ENCODE data around the gene KRTAP4-6.
"Not testable (repeated sequence)": the region's sequence is repeated elsewhere in the genome, so short reads cannot be mapped to it uniquely, and the experiment has no call there.

The KRTAP4-6 gene

GRCh38 chr17:41140360-41141131 is at the start of gene KRTAP4-6:
Gene KRTAP4-6 (minus strand): TSS chr17:41140544. CDS start chr17:41140487, 57 bp downstream.
- peak; percentile 39 for DNase-seq (ENCODE audit: low spot score)

- not testable (repeated sequence) for DNase-seq (ENCODE audit: low spot score)
Measured at GRCh38 chr17:41189837-41190318, 49.5 kb upstream of the KRTAP4-6 start, which contains the start of gene KRTAP9-1. Gene KRTAP9-1 (plus strand): TSS chr17:41189887. CDS start chr17:41189887, 0 bp downstream.

- DNase-seq (ENCODE audit: low spot score) = no peak
Measured at GRCh38 chr17:41186872-41187271, 46.5 kb upstream of the KRTAP4-6 start.

GRCh38 chr17:41185001-41185400 is 44.7 kb upstream of the KRTAP4-6 start:
- no peak for DNase-seq (ENCODE audit: low spot score)

- DNase-seq (ENCODE audit: low spot score) = no peak
Measured at GRCh38 chr17:41184480-41184961, 44.2 kb upstream of the KRTAP4-6 start, which contains the start of gene KRTAP4-1. Gene KRTAP4-1 (minus strand): TSS chr17:41184911. CDS start chr17:41184854, 57 bp downstream.

- no peak for DNase-seq (ENCODE audit: low spot score)
Measured at GRCh38 chr17:41178843-41179616, 38.7 kb upstream of the KRTAP4-6 start.

GRCh38 chr17:41178341-41178740 is 38.0 kb upstream of the KRTAP4-6 start:
- no peak for DNase-seq (ENCODE audit: low spot score)

- DNase-seq (ENCODE audit: low spot score) = no peak
Measured at GRCh38 chr17:41177727-41178271, 37.5 kb upstream of the KRTAP4-6 start, which contains the start of gene KRTAP4-2. Gene KRTAP4-2 (minus strand): TSS chr17:41178221. CDS start chr17:41178164, 57 bp downstream.

GRCh38 chr17:41176744-41177387 is 36.5 kb upstream of the KRTAP4-6 start:
- no peak for DNase-seq (ENCODE audit: low spot score)

GRCh38 chr17:41171886-41172285 is 31.5 kb upstream of the KRTAP4-6 start:
- no peak for DNase-seq (ENCODE audit: low spot score)

GRCh38 chr17:41168121-41168520 is 27.8 kb upstream of the KRTAP4-6 start, which contains the start of gene KRTAP4-3:
Gene KRTAP4-3 (minus strand): TSS chr17:41168221. CDS start chr17:41168172, 49 bp downstream.
- DNase-seq (ENCODE audit: low spot score) = no peak

- no peak for DNase-seq (ENCODE audit: low spot score)
Measured at GRCh38 chr17:41167561-41167960, 27.2 kb upstream of the KRTAP4-6 start.

GRCh38 chr17:41163828-41164227 is 23.5 kb upstream of the KRTAP4-6 start:
- no peak for DNase-seq (ENCODE audit: low spot score)

GRCh38 chr17:41160648-41161047 is 20.3 kb upstream of the KRTAP4-6 start, which contains the start of gene KRTAP4-4:
Gene KRTAP4-4 (minus strand): TSS chr17:41160748. CDS start chr17:41160691, 57 bp downstream.
- no peak for DNase-seq (ENCODE audit: low spot score)

- DNase-seq (ENCODE audit: low spot score) = not testable (repeated sequence)
Measured at GRCh38 chr17:41160190-41160589, 19.8 kb upstream of the KRTAP4-6 start.

- no peak for DNase-seq (ENCODE audit: low spot score)
Measured at GRCh38 chr17:41153856-41154255, 13.5 kb upstream of the KRTAP4-6 start.

- no peak for DNase-seq (ENCODE audit: low spot score)
Measured at GRCh38 chr17:41151525-41151924, 11.2 kb upstream of the KRTAP4-6 start.

- DNase-seq (ENCODE audit: low spot score) = no peak
Measured at GRCh38 chr17:41150026-41150425, 9.7 kb upstream of the KRTAP4-6 start.

- DNase-seq (ENCODE audit: low spot score) = no peak
Measured at GRCh38 chr17:41149652-41149985, 9.3 kb upstream of the KRTAP4-6 start, which contains the start of gene KRTAP4-5. Gene KRTAP4-5 (minus strand): TSS chr17:41149825. CDS start chr17:41149767, 58 bp downstream.

- not testable (repeated sequence) for DNase-seq (ENCODE audit: low spot score)
Measured at GRCh38 chr17:41148971-41149651, 8.8 kb upstream of the KRTAP4-6 start.
